HG03565 (cell line): ENCODE measurements around the gene DSN1.

Experiments used
- ATAC-seq: cut with Tn5 transposase; IDR thresholded peaks from one replicate; pipeline ENCODE4 v1.9.1; 2021; ENCODE audit warnings: mild to moderate bottlenecking, moderate library complexity; ENCODE audit not compliant: unreplicated experiment

The DSN1 gene

DNA sequence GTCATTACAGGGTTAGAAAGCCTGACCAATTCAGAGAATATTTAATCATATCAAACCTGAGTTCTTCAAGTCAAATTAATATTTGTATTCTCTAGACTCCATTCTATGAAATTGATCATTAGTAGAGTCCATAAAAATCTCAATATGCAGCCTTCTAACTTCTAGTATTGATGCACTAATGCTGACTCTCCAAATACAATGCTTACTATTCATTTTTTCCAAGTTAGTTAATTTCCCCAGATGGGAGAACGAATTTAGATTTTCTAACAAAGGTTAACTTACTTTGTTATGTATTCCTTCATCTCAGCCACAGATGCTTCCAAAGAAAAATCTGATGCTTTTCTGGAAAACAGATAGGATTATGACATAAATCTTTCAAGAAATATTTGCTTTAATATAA, 15.3 kb downstream of the DSN1 start:
- no peak for ATAC-seq

DNA sequence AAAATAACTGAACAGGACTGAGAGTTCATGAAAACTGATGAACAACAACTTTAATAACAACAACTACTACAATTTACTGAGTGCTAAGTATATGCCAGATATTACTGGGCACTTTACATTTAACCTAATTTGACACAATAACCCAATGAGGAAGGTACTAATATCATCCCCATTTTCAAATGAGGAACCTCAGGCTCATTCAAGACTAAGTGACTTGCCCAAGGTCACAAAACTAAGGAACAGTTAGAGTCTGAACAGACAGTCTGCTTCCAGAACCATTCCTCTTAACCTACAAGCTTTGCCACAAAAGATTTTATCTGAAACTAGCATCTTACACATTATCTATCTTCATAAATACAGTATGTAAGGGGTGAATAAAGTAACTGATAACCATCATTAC, 17.1 kb downstream of the DSN1 start:
- ATAC-seq, result no peak

DNA sequence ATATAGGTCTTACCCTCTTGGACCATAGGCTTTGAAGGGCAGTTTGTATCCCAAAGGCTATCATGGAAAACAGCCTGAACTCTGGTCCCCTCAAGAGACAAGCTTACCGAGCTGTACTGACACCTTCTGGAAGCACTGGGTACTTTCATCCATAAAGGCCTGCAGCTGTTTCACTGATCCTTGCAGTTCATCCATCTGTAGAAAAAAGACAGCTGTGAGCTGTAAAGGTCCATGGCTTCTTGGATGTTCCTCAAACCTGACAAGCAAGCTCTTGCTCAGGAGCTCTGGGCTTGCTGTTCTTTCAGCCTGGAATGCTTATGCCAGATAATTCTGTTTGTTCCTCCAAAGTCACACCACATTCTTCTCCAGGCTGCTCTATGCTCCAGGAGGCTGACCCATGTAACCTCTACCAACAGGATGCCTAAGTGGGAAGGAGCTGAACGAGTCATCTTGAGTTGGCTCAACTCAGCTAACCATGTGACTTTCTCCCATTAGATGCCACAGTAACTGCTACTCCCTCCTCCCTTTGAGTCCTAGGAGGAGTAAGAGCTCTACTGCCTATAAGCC, 18.8 kb downstream of the DSN1 start:
- no peak for ATAC-seq

DNA sequence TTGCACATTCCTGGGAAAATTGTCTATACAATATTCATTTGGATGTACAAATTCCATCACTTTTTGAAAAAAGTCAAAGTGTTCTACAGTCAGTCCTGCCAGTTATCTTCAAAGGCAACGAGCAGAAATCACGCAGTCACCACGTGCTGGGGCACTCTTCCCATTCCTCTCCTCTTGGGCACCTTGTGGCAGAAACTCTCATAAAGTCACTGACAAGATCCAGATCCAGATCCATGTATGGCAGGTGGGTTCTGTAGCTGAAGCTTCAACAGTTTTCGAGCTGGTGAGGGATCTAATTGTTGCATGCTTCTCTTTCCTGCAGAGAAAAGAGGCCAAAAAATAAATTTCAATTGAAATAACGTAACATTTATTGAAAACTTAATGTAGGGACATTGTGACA, 21.0 kb downstream of the DSN1 start:
- ATAC-seq, result no peak

DNA sequence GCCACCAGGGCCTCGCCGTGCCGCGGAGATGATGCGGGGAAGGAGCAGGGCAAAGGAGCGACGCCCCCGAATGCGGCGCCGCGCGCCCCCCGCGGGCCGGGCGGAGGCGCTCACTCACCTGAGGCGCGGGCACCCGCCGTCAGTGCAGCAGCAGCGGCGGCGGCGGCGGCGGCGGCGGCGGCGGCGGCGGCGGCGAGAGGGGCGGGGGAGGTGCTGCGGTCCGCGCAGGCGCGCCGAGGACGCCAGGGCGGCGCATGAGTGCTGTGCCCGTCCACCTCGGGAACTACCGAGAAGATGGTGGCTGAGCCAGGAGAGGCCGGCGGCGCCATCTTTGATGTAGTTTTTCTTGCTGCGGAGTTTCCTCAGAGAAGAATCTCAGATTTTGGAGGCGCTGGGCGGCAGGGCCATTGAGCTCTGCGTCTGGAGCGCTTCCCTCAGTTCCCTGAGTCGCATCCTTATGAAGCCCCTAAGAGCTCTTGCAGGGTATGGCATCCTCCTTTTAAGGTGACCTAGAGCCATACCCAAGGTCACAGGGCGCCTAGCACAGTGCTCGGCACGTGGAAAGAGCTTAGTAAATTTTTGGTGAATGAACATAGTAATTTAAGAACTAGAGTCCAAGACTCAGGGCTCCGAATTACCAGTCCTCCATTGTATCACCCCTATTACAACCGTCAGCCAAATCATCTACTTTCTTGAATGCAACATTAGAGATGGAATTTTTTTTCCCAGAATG, 27.5 kb downstream of the DSN1 start, which contains the start of gene NDRG3:
NDRG3 (minus strand) TSS at position 164 of the 733 bp plus-strand sequence. CDS start 24,355 bp downstream, outside the sequence.
- ATAC-seq, result peak; percentile 92

DNA sequence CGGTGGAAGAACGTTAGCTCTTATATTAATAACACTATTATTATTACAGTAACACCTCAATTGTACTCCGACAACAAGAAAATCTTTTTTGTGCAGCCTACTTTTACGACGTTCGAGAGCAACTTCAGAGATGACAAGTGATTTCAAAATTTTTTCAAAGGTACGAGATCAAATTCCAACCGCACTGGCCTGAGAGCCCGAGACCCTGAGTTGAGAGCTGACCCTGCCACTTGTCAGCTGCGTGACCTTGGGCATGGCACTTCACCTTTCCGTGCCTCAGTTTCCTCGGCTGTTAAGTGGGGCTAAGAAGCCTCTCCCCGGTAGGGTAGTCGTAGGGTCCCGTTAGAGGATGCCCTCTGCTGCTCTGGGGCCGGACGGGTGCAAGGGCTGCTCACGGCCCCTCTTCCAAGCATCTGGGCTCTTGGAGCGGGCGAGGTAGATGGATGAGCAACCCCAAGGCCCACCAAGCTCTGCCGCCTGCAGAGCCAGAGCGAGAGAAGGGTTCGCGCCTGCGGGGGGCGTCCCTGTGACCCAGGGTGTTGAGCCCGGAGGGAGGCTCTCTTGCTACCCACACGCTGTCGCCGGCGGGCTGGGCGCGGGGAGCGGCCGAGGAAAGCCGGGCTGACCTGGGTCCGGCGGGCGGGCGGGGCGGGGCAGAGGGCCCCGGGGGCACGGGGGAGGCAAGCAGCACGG, 28.2 kb downstream of the DSN1 start:
- ATAC-seq, result no peak

DNA sequence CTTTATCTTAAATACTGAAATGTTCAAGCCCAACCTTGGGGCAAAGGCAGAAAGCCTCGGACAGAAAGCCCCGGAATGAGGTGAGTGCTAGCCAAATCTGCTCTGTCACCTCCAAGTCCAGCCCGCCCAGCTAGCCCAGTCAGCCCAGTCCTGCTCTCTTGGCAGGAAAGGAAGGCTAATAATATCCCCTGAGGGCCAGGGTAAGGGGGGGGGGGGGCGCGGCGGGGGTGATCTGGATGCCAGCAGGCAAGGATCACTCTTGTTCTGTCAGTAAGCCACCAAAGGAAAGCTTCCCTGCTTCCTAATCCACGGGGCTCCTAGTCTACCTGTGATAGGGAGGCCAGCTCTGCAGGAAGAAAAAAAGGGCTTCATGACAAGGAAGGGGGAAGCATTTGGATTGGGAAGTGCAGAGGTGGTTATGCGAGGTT, 28.8 kb downstream of the DSN1 start:
- ATAC-seq, result no peak

DNA sequence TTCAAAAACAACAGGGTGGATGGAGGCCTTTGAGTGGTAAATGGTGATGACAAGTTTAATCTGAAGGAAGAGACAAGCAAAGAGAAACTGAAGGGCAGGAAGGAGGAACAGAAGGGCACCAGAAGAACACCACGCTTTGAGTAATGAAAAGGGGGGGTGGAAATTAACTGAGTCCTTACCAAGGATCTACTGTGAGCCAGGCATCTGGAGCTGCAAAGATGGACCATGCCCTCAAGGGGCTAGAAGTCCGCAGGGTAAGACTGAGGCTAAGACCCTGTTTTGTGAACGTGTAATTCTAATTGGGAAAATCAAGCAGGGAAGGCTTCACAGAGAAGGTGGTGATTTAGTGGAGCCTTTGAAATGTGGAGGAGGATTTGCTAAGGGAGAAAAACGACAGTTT, 29.3 kb downstream of the DSN1 start:
- no peak for ATAC-seq

DNA sequence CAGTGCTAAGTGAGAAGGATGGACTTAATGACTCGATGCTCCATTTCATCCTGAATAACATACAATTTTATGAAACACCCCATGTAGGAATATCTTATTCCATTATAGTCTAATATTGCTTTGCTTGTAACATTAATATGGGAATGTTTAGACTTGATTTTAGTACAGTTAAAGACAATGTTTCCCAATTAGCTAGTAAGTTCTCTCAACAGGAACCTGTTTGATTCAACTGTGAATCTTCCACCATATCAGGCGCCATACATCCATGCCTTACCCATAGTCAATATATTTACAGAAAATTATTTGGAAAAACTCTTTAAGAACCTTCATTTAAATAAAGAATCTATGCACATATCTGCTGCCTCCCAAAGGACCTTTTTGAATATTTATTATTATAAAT, 31.0 kb downstream of the DSN1 start:
- ATAC-seq, result no peak

DNA sequence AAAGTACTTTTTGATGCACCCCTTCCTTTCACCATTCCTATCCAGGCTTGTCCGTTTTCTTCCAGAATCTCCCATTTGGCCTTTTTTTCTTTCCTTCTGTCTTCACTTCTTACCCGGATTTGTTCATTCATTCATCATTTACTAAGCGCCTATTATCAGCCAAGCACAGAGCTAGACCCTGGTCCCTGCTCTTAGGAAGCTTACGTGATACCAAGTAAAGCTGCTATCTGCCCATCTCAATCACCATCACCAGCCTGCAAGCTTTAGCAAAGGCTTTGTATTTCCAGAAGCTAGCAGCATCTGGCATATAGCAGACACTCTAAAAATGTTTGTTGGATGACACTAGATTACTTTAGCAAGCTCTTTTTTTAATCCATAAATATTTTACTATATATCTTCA, 32.5 kb downstream of the DSN1 start:
- ATAC-seq, result no peak

DNA sequence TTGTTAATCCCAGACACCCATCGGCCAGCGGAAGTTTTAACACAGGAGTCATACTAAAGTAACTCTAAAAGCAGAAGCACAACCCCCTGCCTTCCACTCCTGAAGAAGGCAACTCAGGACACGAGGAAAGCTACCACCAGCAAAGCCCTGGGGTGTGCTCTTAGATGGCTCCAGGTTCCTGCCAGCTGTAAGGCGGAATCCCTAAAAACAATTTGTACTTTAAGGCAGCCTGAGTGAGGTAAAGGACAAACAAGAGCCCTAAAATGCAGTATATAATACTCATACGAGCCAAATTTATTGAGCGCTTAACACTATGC, 36.4 kb downstream of the DSN1 start:
- ATAC-seq, result no peak

DNA sequence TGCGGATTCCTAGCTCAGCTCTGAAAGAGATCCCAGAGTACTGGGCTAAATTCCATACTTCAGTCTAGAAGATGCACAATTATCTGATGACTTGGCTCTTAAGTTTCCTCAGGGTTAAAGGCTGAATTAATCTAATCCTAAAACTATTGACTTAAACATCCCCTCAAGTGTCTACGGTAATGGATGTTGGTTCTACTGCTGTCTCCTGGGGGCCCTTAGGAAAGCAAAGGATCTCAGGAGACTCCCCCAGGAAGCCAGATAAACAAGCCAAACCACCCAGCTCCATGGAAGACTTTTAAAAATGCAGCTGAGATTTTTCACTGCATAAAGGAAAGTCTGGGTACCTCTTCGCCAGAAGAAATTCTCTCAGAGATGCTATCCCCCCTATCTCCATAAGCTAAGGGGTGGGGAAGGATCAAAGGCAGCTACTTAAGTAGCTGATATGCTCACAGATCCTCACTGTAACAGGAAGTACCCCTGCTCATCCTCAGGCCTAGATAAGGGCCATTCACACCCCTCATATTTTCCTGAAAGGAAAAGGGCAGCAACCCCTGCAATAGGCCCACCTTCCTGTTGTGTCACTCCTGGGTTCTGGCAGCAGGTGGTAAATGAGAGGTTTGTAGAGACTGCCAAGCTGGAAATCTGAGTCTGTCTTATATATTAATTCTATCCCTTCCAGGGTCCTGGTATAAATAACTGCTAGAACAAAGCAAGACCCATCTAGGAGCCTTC, 36.9 kb downstream of the DSN1 start:
- ATAC-seq, result no peak

DNA sequence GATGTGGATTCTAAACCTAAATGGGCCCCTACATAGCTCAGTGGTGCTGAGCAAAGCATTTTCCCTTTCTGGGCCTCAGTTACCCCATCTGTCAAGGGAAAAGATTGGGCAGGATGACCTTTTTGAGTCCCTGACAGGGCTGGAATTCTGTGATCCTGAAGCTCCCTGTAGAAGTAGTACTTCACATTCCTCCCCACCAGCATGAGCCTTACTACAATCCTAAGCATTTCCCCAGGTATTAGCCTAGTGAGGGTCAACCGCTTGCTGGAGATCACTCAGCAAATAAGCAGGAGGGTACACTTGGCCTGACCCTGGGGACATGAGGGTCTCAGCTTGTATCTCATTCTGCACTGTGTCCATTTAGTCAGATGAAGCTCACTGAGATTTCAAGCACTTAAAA, 41.1 kb downstream of the DSN1 start:
- ATAC-seq, result no peak

DNA sequence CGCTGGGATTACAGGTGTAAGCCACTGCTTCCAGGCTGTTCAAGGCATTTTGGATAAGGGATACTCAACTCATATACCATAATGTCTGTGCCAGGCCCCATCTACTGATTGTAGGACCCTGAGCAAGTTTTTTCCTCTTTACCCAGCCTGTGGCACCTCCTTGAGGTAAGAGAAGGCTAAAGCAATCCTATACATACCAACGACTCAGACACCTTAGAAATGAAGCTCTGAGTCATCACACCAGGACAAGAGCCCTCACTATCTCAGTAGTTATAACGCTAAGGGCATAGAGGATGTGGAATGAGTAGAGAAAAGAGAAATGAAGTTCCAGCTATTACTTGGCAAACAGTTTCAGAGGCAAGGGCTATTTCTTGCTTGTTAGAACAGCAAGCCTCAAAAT, 44.6 kb downstream of the DSN1 start:
- ATAC-seq, result no peak

DNA sequence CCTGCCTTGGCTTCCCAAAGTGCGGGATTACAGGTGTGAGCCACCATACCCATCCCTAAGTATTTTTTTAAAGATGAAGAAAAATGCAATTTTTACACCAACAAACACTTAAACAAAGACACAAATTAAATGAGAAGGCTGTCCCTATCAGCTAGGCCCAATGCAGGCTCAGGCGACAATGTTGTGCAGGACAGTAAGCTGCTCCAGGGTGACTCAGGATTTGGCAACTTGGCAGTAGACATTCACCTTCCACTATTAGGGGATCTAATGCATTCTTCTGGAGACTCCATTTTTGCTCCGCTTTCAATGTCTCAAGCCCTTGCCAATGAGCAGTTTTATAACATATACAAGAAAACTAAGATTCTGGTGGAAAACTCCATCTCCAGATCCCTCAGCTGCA, 47.4 kb downstream of the DSN1 start:
- no peak for ATAC-seq

DNA sequence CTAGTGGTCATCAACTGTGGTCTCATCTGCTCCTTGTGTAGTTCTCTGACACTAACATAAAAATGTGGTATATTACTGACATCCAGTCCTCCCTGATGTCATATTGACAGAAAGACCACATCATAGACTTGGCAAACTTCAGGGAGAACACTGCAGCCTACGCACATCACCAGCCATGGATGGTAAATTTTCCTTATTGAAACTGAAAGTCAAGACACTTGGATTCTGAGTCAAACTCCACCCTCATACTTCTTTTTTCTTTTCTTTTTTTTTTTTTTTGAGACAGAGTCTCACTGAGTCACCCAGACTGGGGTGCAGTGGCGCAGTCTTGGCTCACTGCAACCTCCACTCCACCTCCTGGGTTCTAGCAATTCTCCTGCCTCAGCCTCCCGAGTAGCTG, 53.1 kb downstream of the DSN1 start:
- no peak for ATAC-seq

DNA sequence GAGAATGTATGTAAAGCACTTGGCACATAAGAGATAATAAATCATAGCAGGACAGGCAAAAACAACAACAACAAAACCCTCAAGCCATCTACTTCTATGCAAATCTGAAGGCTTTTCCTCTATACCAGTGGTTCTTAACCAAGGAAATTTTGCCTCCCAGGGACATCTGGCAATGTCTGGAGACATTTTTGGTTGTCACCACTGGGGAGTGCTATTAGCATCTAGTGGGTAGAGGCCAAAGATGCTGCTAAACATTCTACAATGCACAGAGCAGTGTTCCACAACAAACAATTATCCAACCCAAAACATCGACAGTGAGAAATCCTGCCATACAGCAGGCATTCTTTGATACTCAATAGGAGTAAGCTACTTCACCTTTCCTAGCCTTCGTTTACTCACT, 55.9 kb downstream of the DSN1 start:
- no peak for ATAC-seq

DNA sequence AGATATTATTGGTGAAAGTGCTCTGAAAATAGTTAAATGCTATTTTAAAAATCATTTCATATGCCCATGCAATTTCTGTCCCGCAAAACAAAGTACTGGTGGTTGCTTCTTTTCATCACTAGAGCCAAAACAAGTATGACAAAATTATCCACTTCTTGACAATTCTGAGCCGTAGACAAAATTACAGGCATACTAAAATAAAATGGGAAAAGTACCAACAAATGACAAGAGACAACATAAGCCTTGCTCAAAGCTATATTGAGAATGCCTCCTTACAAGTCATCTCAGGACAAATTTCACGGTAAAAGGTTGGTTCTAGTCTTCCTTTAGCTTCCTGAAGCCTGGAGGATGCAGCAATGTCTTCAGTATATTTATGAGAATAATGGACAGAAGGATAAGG, 56.5 kb downstream of the DSN1 start:
- ATAC-seq, result no peak

DNA sequence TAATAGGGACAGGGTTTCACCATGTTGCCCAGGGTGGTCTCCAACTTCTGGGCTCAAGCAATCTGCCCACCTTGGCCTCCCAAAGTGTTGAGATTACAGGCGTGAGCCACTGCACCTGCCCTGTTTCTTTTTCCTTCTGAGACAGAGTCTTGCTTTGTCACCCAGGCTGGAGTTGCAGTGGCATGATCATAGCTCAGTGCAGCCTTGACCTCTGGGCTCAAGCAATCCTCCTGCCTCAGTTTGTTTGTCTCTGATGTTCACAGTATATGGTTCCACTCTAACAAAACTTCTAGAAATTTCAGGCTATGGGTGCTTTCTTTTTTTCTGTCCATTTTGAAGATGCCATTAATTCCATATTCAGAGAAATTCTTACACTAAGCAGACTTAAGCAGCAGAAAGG, 60.8 kb downstream of the DSN1 start:
- ATAC-seq, result no peak

DNA sequence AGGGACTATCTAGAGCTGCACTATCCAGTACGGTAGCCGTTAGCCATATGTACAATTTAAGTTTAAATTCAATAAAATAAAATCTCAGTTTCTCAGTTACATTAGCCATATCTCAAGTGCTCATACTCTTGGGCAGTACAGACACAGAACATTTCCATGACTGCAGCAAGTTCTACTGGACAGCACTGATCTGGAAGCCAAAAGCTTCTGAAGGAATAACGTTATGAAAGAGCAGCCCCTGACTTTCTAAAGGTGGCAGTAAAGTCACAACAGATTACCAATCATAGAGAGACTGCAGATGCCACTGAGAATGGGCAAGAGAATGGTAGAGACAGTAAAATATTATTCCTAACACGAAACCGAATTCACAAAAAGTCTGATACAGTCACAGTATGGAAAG, 64.4 kb downstream of the DSN1 start:
- no peak for ATAC-seq

DNA sequence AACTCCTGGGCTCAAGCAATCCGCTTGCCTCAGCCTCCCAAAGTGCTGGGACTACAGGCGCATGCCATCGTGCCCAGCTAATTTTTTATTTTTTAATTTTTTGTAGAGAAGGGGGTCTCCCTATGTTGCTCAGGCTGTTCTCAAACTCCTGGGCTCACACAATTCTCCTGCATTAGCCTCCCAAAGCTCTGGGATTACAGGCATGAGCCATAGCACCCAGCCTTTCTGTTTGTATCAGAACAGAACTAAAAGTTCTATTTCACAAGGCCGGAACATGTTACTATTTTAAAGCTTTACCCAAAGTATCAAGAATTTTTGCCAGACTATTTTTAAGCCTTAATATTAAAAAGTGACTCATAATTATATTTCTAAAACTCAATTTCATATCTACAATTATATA, 70.0 kb downstream of the DSN1 start:
- ATAC-seq, result no peak
